Gastrocnemius medialis (tissue), 4 donors: Measurements from ENCODE around the gene SLC26A8. TPM values are rescaled to one million over a fixed set of nuclear protein-coding genes. Genes with fewer than 3 reads are reported as not detected.

ENCODE experiments used
- ATAC-seq, 2 donors: fragments of 150-250 bp; one replicate each; pipeline ENCODE4 v1.9.1; 2016
- DNase-seq, 2 donors: peaks; one replicate each; pipeline ENCODE4 v3.0.0-alpha.2; 2019
- H3K27ac ChIP-seq, 4 donors: fragments of 200-600 bp; sonication (generic); 1 replicate in 1 of 4; 2 replicates in 3 of 4; pipeline ENCODE4 v1.5.1; 2016 to 2018; ENCODE audit warnings: mild to moderate bottlenecking in 2 of 4, moderate library complexity in 1 of 4
- H3K27me3 ChIP-seq, 3 donors: fragments of 200-600 bp; sonication (generic) in 2 of 3; 1 replicate in 1 of 3; 2 replicates in 2 of 3; pipeline versions ENCODE4 v1.5.1 to v1.6.0; 2016 to 2019; ENCODE audit warnings: mild to moderate bottlenecking in 1 of 3, moderate library complexity in 1 of 3
- H3K36me3 ChIP-seq, 2 donors: fragments of 200-600 bp; sonication (generic) in 1 of 2; one replicate each; pipeline ENCODE4 v1.5.1; 2017 to 2018
- H3K4me1 ChIP-seq, 2 donors: fragments of 200-600 bp; sonication (generic) in 1 of 2; one replicate each; pipeline ENCODE4 v1.5.1; 2016 to 2017; ENCODE audit warnings: mild to moderate bottlenecking in 2 of 2
- H3K4me3 ChIP-seq, 4 donors: fragments of 200-600 bp; sonication (generic) in 3 of 4; 1 replicate in 1 of 4; 2 replicates in 3 of 4; pipeline ENCODE4 v1.5.1; 2016 to 2019; ENCODE audit warnings: mild to moderate bottlenecking in 2 of 4
- H3K9me3 ChIP-seq, 3 donors: fragments of 200-600 bp; sonication (generic) in 2 of 3; 1 replicate in 1 of 3; 2 replicates in 2 of 3; pipeline ENCODE4 v1.5.1; 2016 to 2019
- CTCF ChIP-seq, 5 experiments: fragments of 450-650 bp in 3 of 5; fragments of 200-600 bp in 2 of 5; sonication (generic) in 2 of 5; IDR thresholded peaks in 4 of 5; conservative IDR thresholded peaks in 1 of 5; 1 replicate in 4 of 5; 2 replicates in 1 of 5; pipeline ENCODE4 v1.5.1; 2016 to 2019; ENCODE audit warnings: antibody characterized with exemption in 5 of 5, mild to moderate bottlenecking in 3 of 5, moderate library complexity in 3 of 5
- POLR2A ChIP-seq, 2 donors: fragments of 450-650 bp; IDR thresholded peaks; one replicate each; pipeline ENCODE4 v1.6.1; 2017; ENCODE audit warnings: antibody characterized with exemption in 2 of 2, mild to moderate bottlenecking in 2 of 2, moderate library complexity in 2 of 2
- in situ Hi-C, 4 donors: fragments of 200-750 bp; cut with MboI; loops; one replicate each; pipeline versions ENCODE4 v1.15.0 to v1.8.0; 2017; ENCODE audit warnings: low sequenced_read_pairs in 4 of 4
- intact Hi-C: fragments of 100-400 bp; cut with DNase I; formaldehyde crosslinking; loops from one replicate; pipeline ENCODE4 v1.15.1; 2023; ENCODE audit warnings: low total_unique reads
- total RNA-seq, 4 donors: library from RNA; depleted of rRNA; stranded (reverse); fragments of >200 nt; gene quantifications; one replicate each; pipeline versions ENCODE4 v1.1.0 to v1.2.3, GENCODE V29; 2016

The SLC26A8 gene
- total RNA-seq, 4 donors from 2014 or later: 0.11 TPM; not detected in 3

- intact Hi-C loops (no loop called here), in situ Hi-C loops (no loop called here)
- Histone ChIP-seq H3K27me3 (no peaks in the 10 kb centered on the region), H3K4me1 (peaks cover 0 to 10% of the 10 kb centered on the region in 2 donors), H3K27ac (no peak overlapping the region), H3K9me3 (no peaks in the 10 kb centered on the region), H3K36me3 (peaks cover 0 to 3% of the 10 kb centered on the region in 2 donors), H3K4me3 (no peak overlapping the region)
- DNase-seq (no peak), ATAC-seq (no peak)
- TF ChIP-seq POLR2A (IDR thresholded peaks at IDR 0.05) (no peak), CTCF (IDR thresholded peaks at IDR 0.05 in 4 of 5, conservative IDR thresholded peaks at IDR 0.05 in 1 of 5) (no peak)
Observed at GRCh38 chr6:35903679-35904078, 120.8 kb downstream of the SLC26A8 start.

DNA sequence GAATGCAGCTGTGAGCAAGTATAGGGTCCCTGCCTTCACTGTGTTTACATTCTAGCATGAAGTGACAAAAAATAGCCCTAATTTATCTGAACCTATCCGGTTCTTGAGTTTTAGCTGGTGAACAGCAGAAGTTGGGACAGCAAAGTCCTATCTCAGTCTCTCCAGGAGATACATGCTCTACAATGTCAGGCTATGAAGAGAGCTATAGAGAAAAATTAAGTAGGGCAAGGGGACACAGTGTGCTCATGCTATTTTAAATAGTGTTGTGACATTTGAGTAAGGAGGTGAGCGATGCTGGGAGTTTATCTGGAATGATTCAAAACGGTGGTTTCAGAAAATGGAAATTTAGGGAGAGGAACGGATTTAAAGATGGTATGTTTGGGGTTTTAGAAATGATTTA is 124.0 kb downstream of the SLC26A8 start:
- intact Hi-C loops: no loop called here
- no peak for TF ChIP-seq CTCF (IDR thresholded peaks at IDR 0.05 in 4 of 5, conservative IDR thresholded peaks at IDR 0.05 in 1 of 5)
- TF ChIP-seq POLR2A (IDR thresholded peaks at IDR 0.05): no peak
- no peaks in the 10 kb centered on the region for H3K27me3 ChIP-seq
- no peak for DNase-seq
- in situ Hi-C loops: no loop called here
- ATAC-seq: peak; percentile 66 to 77
- no peaks in the 10 kb centered on the region for H3K9me3 ChIP-seq
- no peak overlapping the region for H3K4me3 ChIP-seq
- peaks cover 0 to 10% of the 10 kb centered on the region in 2 donors for H3K4me1 ChIP-seq
- no peaks in the 10 kb centered on the region for H3K36me3 ChIP-seq
- peak overlapping the region in 1 of 4 donors; percentile 51 for H3K27ac ChIP-seq

DNA sequence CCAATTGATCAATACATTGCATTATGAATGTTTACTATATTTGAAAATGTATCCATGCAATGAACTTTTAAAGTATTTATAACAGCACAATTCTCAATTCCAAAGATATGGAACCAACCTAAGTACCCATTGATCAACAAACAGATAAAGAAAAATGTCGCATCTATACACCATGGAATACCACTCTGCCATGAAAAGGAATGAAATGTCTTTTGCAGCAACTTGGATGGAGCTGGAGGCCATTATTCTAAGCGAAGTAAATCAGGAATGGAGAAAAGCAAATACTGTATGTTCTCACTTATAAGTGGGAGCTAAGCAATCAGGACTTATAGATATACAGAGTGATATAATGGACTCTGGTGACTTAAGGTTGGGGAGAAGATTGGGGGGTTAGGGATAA is 126.4 kb downstream of the SLC26A8 start:
- Histone ChIP-seq H3K4me1 (peaks cover 0 to 10% of the 10 kb centered on the region in 2 donors), H3K9me3 (no peaks in the 10 kb centered on the region), H3K27me3 (no peaks in the 10 kb centered on the region), H3K27ac (no peak overlapping the region), H3K36me3 (no peaks in the 10 kb centered on the region), H3K4me3 (no peak overlapping the region)
- TF ChIP-seq CTCF (IDR thresholded peaks at IDR 0.05 in 4 of 5, conservative IDR thresholded peaks at IDR 0.05 in 1 of 5) (no peak), POLR2A (IDR thresholded peaks at IDR 0.05) (no peak)
- in situ Hi-C loops: no loop called here
- intact Hi-C loops: no loop called here
- ATAC-seq: no peak
- no peak for DNase-seq

- in situ Hi-C loops: no loop called here
- intact Hi-C loops: no loop called here
- peaks cover 0 to 10% of the 10 kb centered on the region in 2 donors for H3K4me1 ChIP-seq
- no peak overlapping the region for H3K4me3 ChIP-seq
- H3K36me3 ChIP-seq: no peaks in the 10 kb centered on the region
- no peak overlapping the region for H3K27ac ChIP-seq
- no peaks in the 10 kb centered on the region for H3K9me3 ChIP-seq
- DNase-seq: no peak
- TF ChIP-seq POLR2A (IDR thresholded peaks at IDR 0.05) (no peak), CTCF (IDR thresholded peaks at IDR 0.05 in 4 of 5, conservative IDR thresholded peaks at IDR 0.05 in 1 of 5) (no peak)
- no peaks in the 10 kb centered on the region for H3K27me3 ChIP-seq
- no peak for ATAC-seq
Observed at GRCh38 chr6:35897486-35897885, 127.0 kb downstream of the SLC26A8 start.

DNA sequence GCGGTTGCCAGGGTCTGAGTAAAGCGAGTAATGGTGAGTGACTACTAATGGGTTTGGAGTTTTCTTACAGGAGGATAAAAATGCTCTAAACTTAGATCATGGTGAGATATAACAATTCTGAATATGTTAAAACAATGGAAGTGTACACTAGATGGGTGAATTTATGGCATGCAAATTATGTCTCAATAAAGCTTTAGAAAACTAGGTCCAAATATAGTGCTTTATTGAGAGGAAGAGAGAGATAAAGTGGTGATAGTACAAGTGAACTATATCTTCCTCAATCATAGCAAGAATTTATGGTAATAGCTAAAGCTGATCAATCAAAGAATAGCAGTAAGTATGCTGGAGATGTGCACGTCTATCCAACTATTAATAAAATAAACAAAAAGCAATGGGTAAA is 127.4 kb downstream of the SLC26A8 start:
- H3K9me3 ChIP-seq: no peaks in the 10 kb centered on the region

More for the DNA sequence above, 127.4 kb downstream of the SLC26A8 start:
- intact Hi-C loops (no loop called here), in situ Hi-C loops (no loop called here)
- peaks cover 0 to 10% of the 10 kb centered on the region in 2 donors for H3K4me1 ChIP-seq
- H3K36me3 ChIP-seq: no peaks in the 10 kb centered on the region
- H3K27ac ChIP-seq: no peak overlapping the region
- no peaks in the 10 kb centered on the region for H3K27me3 ChIP-seq
- DNase-seq: no peak
- H3K4me3 ChIP-seq: no peak overlapping the region
- ATAC-seq: no peak
- TF ChIP-seq POLR2A (IDR thresholded peaks at IDR 0.05) (no peak), CTCF (IDR thresholded peaks at IDR 0.05 in 4 of 5, conservative IDR thresholded peaks at IDR 0.05 in 1 of 5) (no peak)
